GM12878 (cell line): ENCODE data around the gene VARS2. TPM values are rescaled to one million over a fixed set of nuclear protein-coding genes. Genes with fewer than 3 reads are reported as not detected.

Experiments used
- ATAC-seq: fragments of 200-7000 bp; cut with Tn5 transposase; 3 replicates; pipeline ENCODE4 v1.9.1; 2020; ENCODE audit warnings: mild to moderate bottlenecking, moderate library complexity
- BruUV-seq: library from RNA; stranded (reverse); fragments of 400-500 nt; replicated peaks from 2 replicates; lab custom pipeline; 2021; lab: Mats Ljungman, UMichigan
- CTCF ChIA-PET: fragments of 300-600 bp; sonication (Branson Sonifier 250); formaldehyde crosslinking; extraction: SDS; loops from one replicate; lab custom pipeline; 2021; ENCODE audit warnings: inconsistent platforms; lab: Yijun Ruan, JAX
- POLR2A ChIA-PET: fragments of 350-600 bp; formaldehyde crosslinking; extraction: SDS; loops from one replicate; lab custom pipeline; 2021; ENCODE audit warnings: inconsistent platforms; lab: Charles Lee
- RAD21 ChIA-PET: fragments of 300-600 bp; sonication (Branson Sonifier 250); formaldehyde crosslinking; loops from one replicate; lab custom pipeline; 2023; ENCODE audit warnings: antibody characterized with exemption; ENCODE audit not compliant: unreplicated experiment; lab: Charles Lee
- SMC1A ChIA-PET: fragments of 300-600 bp; sonication (Branson Sonifier 250); formaldehyde crosslinking; loops from one replicate; lab custom pipeline; 2023; ENCODE audit not compliant: unreplicated experiment, uncharacterized antibody; lab: Charles Lee
- DNase-seq: peaks from one replicate; pipeline ENCODE4 v3.0.0-alpha.2; 2011; ENCODE audit warnings: low read depth, low spot score
- FAIRE-seq: peaks from 3 replicates; lab custom pipeline; 2011; peaks lifted over from hg19 to GRCh38; lab: Jason Lieb, UNC
- H2AFZ ChIP-seq: 2 replicates; pipeline ENCODE4 v1.6.0; 2011; ENCODE audit warnings: low read depth, low read length, control low read depth; ENCODE audit not compliant: control insufficient read depth
- H3K27ac ChIP-seq: 2 replicates; pipeline ENCODE4 v1.5.1; 2011; ENCODE audit warnings: control low read depth; ENCODE audit not compliant: control insufficient read depth, insufficient read depth
- H3K27me3 ChIP-seq, 2 experiments: replicated peaks in 1 of 2; 2 replicates each; pipeline versions ENCODE4 v1.6.0 to v1.6.1; 2011; ENCODE audit warnings: low read length in 1 of 2; ENCODE audit not compliant: control insufficient read depth in 2 of 2, insufficient read depth in 2 of 2
- H3K36me3 ChIP-seq, 2 experiments: 2 replicates each; pipeline ENCODE4 v1.5.1; 2011; ENCODE audit warnings: low read length in 1 of 2; ENCODE audit not compliant: control insufficient read depth in 2 of 2, insufficient read depth in 2 of 2
- H3K4me1 ChIP-seq: 2 replicates; pipeline ENCODE4 v1.6.1; 2011; ENCODE audit warnings: mild to moderate bottlenecking, low read length, moderate library complexity, mixed read lengths; ENCODE audit not compliant: control insufficient read depth, insufficient read depth
- H3K4me2 ChIP-seq: 2 replicates; pipeline ENCODE4 v1.6.0; 2011; ENCODE audit warnings: control low read depth; ENCODE audit not compliant: control insufficient read depth, insufficient read depth
- H3K4me3 ChIP-seq: fragments of 200-600 bp; sonication (generic); 2 replicates; pipeline ENCODE4 v1.5.1; 2016
- H3K79me2 ChIP-seq: 2 replicates; pipeline ENCODE4 v1.6.0; 2011; ENCODE audit warnings: low read length; ENCODE audit not compliant: control insufficient read depth, insufficient read depth
- H3K9ac ChIP-seq: 2 replicates; pipeline ENCODE4 v1.8.0; 2011; ENCODE audit warnings: low read length, control low read depth, mixed read lengths; ENCODE audit not compliant: control insufficient read depth, insufficient read depth
- H3K9me3 ChIP-seq: replicated peaks from 3 replicates; pipeline ENCODE4 v1.5.1; 2011; ENCODE audit warnings: mild to moderate bottlenecking, low read length; ENCODE audit not compliant: control insufficient read depth, insufficient read depth
- H4K20me1 ChIP-seq: 2 replicates; pipeline ENCODE4 v1.6.0; 2011; ENCODE audit not compliant: control insufficient read depth, insufficient read depth
- FOXK2 ChIP-seq: fragments of 450-650 bp; IDR thresholded peaks from 2 replicates; pipeline ENCODE4 v1.6.1; 2017; ENCODE audit warnings: mild to moderate bottlenecking, moderate library complexity
- HSF1 ChIP-seq: fragments of 150-350 bp; IDR thresholded peaks from 2 replicates; pipeline ENCODE4 v1.6.1; 2014; ENCODE audit warnings: mild to moderate bottlenecking, low read depth, low read length
- KLF5 ChIP-seq: fragments of 450-650 bp; IDR thresholded peaks from 2 replicates; pipeline ENCODE4 v1.6.1; 2014; ENCODE audit warnings: mild to moderate bottlenecking; ENCODE audit not compliant: partially characterized antibody
- POU2F2 ChIP-seq: IDR thresholded peaks from 3 replicates; pipeline ENCODE4 v1.6.1; 2011; ENCODE audit warnings: low read depth, mild to moderate bottlenecking, low read length, borderline replicate concordance
- RAD21 ChIP-seq: IDR thresholded peaks from 2 replicates; pipeline ENCODE4 v1.6.1; 2011; ENCODE audit warnings: mild to moderate bottlenecking, low read depth, low read length, moderate library complexity; ENCODE audit not compliant: insufficient read depth
- RBBP5 ChIP-seq: fragments of 200-600 bp; sonication (generic); conservative IDR thresholded peaks from 2 replicates; pipeline ENCODE4 v1.6.1; 2016
- REST ChIP-seq: IDR thresholded peaks from 2 replicates; pipeline ENCODE4 v1.6.1; 2012; ENCODE audit warnings: mild to moderate bottlenecking, low read depth, low read length
- RFX5 ChIP-seq: IDR thresholded peaks from 2 replicates; pipeline ENCODE4 v1.6.1; 2011; ENCODE audit warnings: low read depth, low read length, improper control_type of control experiment
- TBL1XR1 ChIP-seq: IDR thresholded peaks from 2 replicates; pipeline ENCODE4 v1.6.1; 2012; ENCODE audit warnings: low read depth, low read length, improper control_type of control experiment
- USF2 ChIP-seq: IDR thresholded peaks from 2 replicates; pipeline ENCODE4 v1.6.1; 2011; ENCODE audit warnings: low read depth, low read length, improper control_type of control experiment, borderline replicate concordance
- ZSCAN29 ChIP-seq: fragments of 450-650 bp; IDR thresholded peaks from 2 replicates; pipeline ENCODE4 v1.6.1; 2017; ENCODE audit warnings: mild to moderate bottlenecking, moderate library complexity
- WGBS: methylation state at CpG from one replicate; pipeline ENCODE4 v1.1.6; 2016; ENCODE audit warnings: low lambda C conversion rate; ENCODE audit not compliant: insufficient replicate concordance, insufficient coverage; ENCODE audit errors: missing lambda C conversion rate; 5-methylcytosine and 5-hydroxymethylcytosine counted together
- in situ Hi-C: fragments of 300-500 bp; cut with MboI; formaldehyde crosslinking; loops from 9 replicates; pipeline ENCODE4 v1.14.3; 2018; ENCODE audit warnings: mixed read lengths
- intact Hi-C: fragments of 100-400 bp; cut with micrococcal nuclease; formaldehyde crosslinking; loops from one replicate; pipeline ENCODE4 v1.14.2; 2022; ENCODE audit not compliant: unreplicated experiment
- polyA plus RNA-seq, 11 experiments: library from polyadenylated mRNA; depleted of rRNA in 4 of 11; unstranded in 6 of 11; stranded (reverse) in 5 of 11; fragments of >200 nt; fragmentation: Nextera tagmentation in 4 of 11; fragmentation: Illumina TruSeq in 1 of 11; extraction: Ambion mirVana in 4 of 11; extraction: Trizol in 1 of 11; gene quantifications; 1 replicate in 1 of 11; 2 replicates in 10 of 11; pipeline versions ENCODE4 v1.2.1 to v1.2.3, GENCODE V29; 2011 to 2016; ENCODE audit warnings: inconsistent platforms in 2 of 11, missing spikeins in 2 of 11, low read depth in 1 of 11
- total RNA-seq, 4 experiments: library from RNA; depleted of rRNA in 3 of 4; stranded (reverse); fragments of >200 nt in 3 of 4; fragmentation: Illumina TruSeq in 1 of 4; extraction: Trizol in 1 of 4; gene quantifications; 2 replicates each; pipeline versions ENCODE4 v1.2.1 to v1.2.3, GENCODE V29; 2013 to 2021
- TF ChIP-seq, protein P1 (sequence below): IDR thresholded peaks from 2 replicates; pipeline ENCODE4 v1.6.1; 2011; ENCODE audit warnings: borderline replicate concordance, low read depth, mild to moderate bottlenecking, moderate library complexity, low read length; ENCODE audit not compliant: insufficient read depth, poor library complexity, severe bottlenecking

The VARS2 gene
- total and polyA plus RNA-seq, 10 of the 15 experiments (the other 5 are each of a cell fraction or from before 2014, with no cell fraction given), result 3.8 to 70.7 (median 49.1) TPM

DNA sequence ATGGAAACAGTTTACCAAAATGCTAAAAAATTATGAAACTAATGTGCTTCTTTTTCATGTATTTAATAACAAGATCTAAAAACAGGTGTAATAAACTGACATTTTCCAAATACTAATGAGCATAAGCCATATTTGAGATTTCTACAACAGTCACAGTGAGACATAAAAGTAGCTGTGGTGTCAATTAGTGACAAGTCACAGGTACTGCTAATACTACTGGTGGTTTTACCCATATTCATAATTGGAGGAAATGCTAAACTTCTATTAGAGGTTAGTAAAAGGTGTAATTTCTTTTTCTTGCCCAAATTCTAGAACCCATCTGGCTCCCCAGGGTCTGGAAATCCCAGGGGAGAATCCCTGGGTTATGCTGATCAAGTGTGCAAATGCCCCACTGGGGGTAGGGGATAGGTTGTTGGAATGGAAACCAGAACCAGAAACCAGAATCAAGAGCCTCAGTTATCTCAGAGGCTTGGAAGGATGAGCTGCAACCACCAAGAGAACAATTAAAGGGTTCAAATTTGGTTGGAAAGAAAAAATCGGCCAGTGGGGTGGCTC is 13.1 kb upstream of the VARS2 start:
- Histone ChIP-seq H2AFZ (no peak overlapping the region), H3K27ac (no peak overlapping the region; the same call in 1 of the 2 replicates), H3K9me3 (no peaks in the 10 kb centered on the region), H3K4me3 (no peak overlapping the region), H4K20me1 (no peaks in the 10 kb centered on the region), H3K36me3 (peaks cover 4 to 10% of the 10 kb centered on the region in 2 experiments; a peak in 2 of 4 replicates), H3K79me2 (no peaks in the 10 kb centered on the region), H3K4me1 (peaks cover 32% of the 10 kb centered on the region), H3K27me3 (no peaks in the 10 kb centered on the region), H3K9ac (no peak overlapping the region), H3K4me2 (peak overlapping the region; percentile 41; the same call in 1 of the 2 replicates)
- ATAC-seq (peak; percentile 80), DNase-seq (no peak), FAIRE-seq (no peak)
- RAD21 ChIA-PET, result interaction anchor here (0.7 to 3.8 kb wide), 8 partner anchors 10 to 228 kb away, joined by 3 to 31 read pairs (median 6); partner anchors contain the start of genes DDR1 and VARS2
- intact Hi-C loops, result loop anchor here (2.0 kb wide), 1 partner anchor 18 kb away; no protein-coding TSS in a partner anchor
- CTCF ChIA-PET, result interaction anchor here (0.7 to 2.0 kb wide), 4 partner anchors 13 to 69 kb away, joined by 3 to 14 read pairs (median 6); partner anchors contain the start of gene VARS2
- in situ Hi-C loops, result no loop called here
- no TSS peak for BruUV-seq
- 36% methylated on average over 1 of the region's 1 CpG for WGBS
- POLR2A ChIA-PET, result interaction anchor here (1.1 to 6.0 kb wide), 3 partner anchors 11 to 17 kb away, joined by 3 to 37 read pairs (median 8); partner anchors contain the start of genes DDR1 and VARS2
- SMC1A ChIA-PET, result interaction anchor here (1.3 to 2.3 kb wide), 6 partner anchors 12 to 72 kb away, joined by 4 to 9 read pairs (median 6); partner anchors contain the start of genes DDR1 and VARS2
- TF ChIP-seq RFX5, result no peak
- no peak for TF ChIP-seq KLF5
- no peak for TF ChIP-seq USF2
- no peak for TF ChIP-seq HSF1
- TF ChIP-seq, protein P1, sequence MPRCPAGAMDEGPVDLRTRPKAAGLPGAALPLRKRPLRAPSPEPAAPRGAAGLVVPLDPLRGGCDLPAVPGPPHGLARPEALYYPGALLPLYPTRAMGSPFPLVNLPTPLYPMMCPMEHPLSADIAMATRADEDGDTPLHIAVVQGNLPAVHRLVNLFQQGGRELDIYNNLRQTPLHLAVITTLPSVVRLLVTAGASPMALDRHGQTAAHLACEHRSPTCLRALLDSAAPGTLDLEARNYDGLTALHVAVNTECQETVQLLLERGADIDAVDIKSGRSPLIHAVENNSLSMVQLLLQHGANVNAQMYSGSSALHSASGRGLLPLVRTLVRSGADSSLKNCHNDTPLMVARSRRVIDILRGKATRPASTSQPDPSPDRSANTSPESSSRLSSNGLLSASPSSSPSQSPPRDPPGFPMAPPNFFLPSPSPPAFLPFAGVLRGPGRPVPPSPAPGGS, result no peak
- TF ChIP-seq REST, result no peak
- TF ChIP-seq RAD21, result no peak
- TF ChIP-seq FOXK2, result no peak
- TF ChIP-seq TBL1XR1, result no peak
- TF ChIP-seq RBBP5, result no peak
- TF ChIP-seq POU2F2, result no peak
- TF ChIP-seq ZSCAN29, result no peak
